ENCODE results near the gene TSC2.

DNA sequence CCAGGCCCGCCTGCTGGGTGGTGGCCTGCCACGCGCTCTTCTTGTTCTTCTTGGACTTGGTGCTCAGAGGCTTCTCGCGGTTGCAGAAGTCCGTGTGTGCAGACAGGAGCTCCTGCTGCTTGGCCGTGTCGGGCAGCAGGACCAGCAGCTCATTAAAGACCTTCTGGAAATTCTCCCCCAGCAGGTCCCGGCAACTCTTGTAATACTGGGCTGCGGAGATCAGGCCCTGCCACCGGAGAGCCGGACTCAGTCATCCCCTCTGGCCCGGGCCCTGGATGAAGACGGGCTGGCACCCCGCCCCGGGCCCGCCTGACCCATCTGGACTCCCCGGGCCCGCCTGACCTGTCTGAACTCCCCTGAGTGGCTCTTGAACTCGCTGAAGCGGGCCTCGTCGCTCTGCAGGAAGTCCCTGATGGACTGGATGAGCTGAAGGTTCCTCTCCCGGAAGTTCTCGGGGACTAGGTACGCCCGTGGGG lies 49.4 kb upstream of the TSC2 start:
- TF ChIP-seq CTCF (IDR thresholded peaks at IDR 0.05) (no peak), PREB (CRISPR knock-in tag; IDR thresholded peaks at IDR 0.05; ENCODE audit: borderline replicate concordance) (no peak), GRHL2 (CRISPR knock-in tag; IDR thresholded peaks at IDR 0.05; ENCODE audit: insufficient replicate concordance, severe bottlenecking) (no peak), USF2 (CRISPR knock-in tag; IDR thresholded peaks at IDR 0.05) (no peak)
- TF ChIP-seq, protein P1, sequence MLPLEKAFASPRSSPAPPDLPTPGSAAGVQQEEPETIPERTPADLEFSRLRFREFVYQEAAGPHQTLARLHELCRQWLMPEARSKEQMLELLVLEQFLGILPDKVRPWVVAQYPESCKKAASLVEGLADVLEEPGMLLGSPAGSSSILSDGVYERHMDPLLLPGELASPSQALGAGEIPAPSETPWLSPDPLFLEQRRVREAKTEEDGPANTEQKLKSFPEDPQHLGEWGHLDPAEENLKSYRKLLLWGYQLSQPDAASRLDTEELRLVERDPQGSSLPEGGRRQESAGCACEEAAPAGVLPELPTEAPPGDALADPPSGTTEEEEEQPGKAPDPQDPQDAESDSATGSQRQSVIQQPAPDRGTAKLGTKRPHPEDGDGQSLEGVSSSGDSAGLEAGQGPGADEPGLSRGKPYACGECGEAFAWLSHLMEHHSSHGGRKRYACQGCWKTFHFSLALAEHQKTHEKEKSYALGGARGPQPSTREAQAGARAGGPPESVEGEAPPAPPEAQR (CRISPR knock-in tag; IDR thresholded peaks at IDR 0.05), result no peak
